Upper lobe of right lung (tissue), 1 donor: ENCODE results near the gene KCTD16. TPM values are rescaled to one million over a fixed set of nuclear protein-coding genes. Genes with fewer than 3 reads are reported as not detected.

ENCODE experiments used
- ATAC-seq: fragments of 200-7000 bp; cut with Tn5 transposase; one replicate; pipeline ENCODE4 v1.9.1; 2020; ENCODE audit warnings: mild to moderate bottlenecking, moderate library complexity
- DNase-seq: peaks from one replicate; pipeline ENCODE4 v3.0.0-alpha.2; 2020
- H3K27ac ChIP-seq: fragments of 200-600 bp; one replicate; pipeline ENCODE4 v1.8.0; 2022
- H3K27me3 ChIP-seq: fragments of 200-600 bp; one replicate; pipeline ENCODE4 v1.8.0; 2022; ENCODE audit warnings: mild to moderate bottlenecking
- H3K36me3 ChIP-seq: fragments of 200-600 bp; one replicate; pipeline ENCODE4 v1.8.0; 2022
- H3K4me1 ChIP-seq: fragments of 200-600 bp; one replicate; pipeline ENCODE4 v1.8.0; 2022
- H3K4me3 ChIP-seq: fragments of 200-600 bp; one replicate; pipeline ENCODE4 v1.8.0; 2022; ENCODE audit warnings: mild to moderate bottlenecking
- H3K9me3 ChIP-seq: fragments of 200-600 bp; one replicate; pipeline ENCODE4 v1.8.0; 2022
- CTCF ChIP-seq: fragments of 200-600 bp; IDR thresholded peaks from one replicate; pipeline ENCODE4 v1.8.0; 2022; ENCODE audit warnings: antibody characterized with exemption
- intact Hi-C: fragments of 100-400 bp; cut with DNase I; formaldehyde crosslinking; loops from one replicate; pipeline ENCODE4 v1.11.0; 2022
- total RNA-seq: library from RNA; stranded (reverse); fragmentation: NEBNext Ultra II Directional; extraction: Animal tissue kit (Norgen Biotek cat#: 25700); gene quantifications from one replicate; pipeline ENCODE4 v1.2.1, GENCODE V29; 2021
- donor health status: DM: no; HTN: yes; CAD: no; lungs with severe emphysema.

KCTD16 gene
- total RNA-seq, 1 donor from 2014 or later = 5.1 TPM

GRCh38 chr5:144427866-144428265, 257.2 kb downstream of the KCTD16 start:
- no peaks in the 10 kb centered on the region for H3K4me1 ChIP-seq
- DNase-seq (no peak), ATAC-seq (no peak)
- intact Hi-C loops = no loop called here
- H3K4me3 ChIP-seq = no peak overlapping the region
- no peak for TF ChIP-seq CTCF
- no peaks in the 10 kb centered on the region for H3K36me3 ChIP-seq
- H3K27me3 ChIP-seq = no peaks in the 10 kb centered on the region
- no peak overlapping the region for H3K27ac ChIP-seq
- no peaks in the 10 kb centered on the region for H3K9me3 ChIP-seq

- ATAC-seq (no peak), DNase-seq (no peak)
- no peaks in the 10 kb centered on the region for H3K9me3 ChIP-seq
- no peaks in the 10 kb centered on the region for H3K4me1 ChIP-seq
- no peak overlapping the region for H3K4me3 ChIP-seq
- no peaks in the 10 kb centered on the region for H3K27me3 ChIP-seq
- intact Hi-C loops = no loop called here
- no peaks in the 10 kb centered on the region for H3K36me3 ChIP-seq
- no peak overlapping the region for H3K27ac ChIP-seq
- no peak for TF ChIP-seq CTCF
Observed at GRCh38 chr5:144428326-144428725, 257.7 kb downstream of the KCTD16 start.

- no peak overlapping the region for H3K4me3 ChIP-seq
- no peak for TF ChIP-seq CTCF
- intact Hi-C loops = no loop called here
- DNase-seq = no peak
- no peaks in the 10 kb centered on the region for H3K27me3 ChIP-seq
- H3K27ac ChIP-seq = no peak overlapping the region
- no peaks in the 10 kb centered on the region for H3K4me1 ChIP-seq
- ATAC-seq = no peak
- no peaks in the 10 kb centered on the region for H3K9me3 ChIP-seq
- no peaks in the 10 kb centered on the region for H3K36me3 ChIP-seq
Observed at GRCh38 chr5:144429405-144429804, 258.7 kb downstream of the KCTD16 start.

- ATAC-seq = no peak
- intact Hi-C loops = no loop called here
- H3K27me3 ChIP-seq = no peaks in the 10 kb centered on the region
Observed at GRCh38 chr5:144429905-144430304, 259.2 kb downstream of the KCTD16 start.

GRCh38 chr5:144433140-144433822, 262.6 kb downstream of the KCTD16 start:
- intact Hi-C loops = no loop called here
- Histone ChIP-seq H3K36me3 (no peaks in the 10 kb centered on the region), H3K4me1 (no peaks in the 10 kb centered on the region), H3K27me3 (no peaks in the 10 kb centered on the region), H3K9me3 (no peaks in the 10 kb centered on the region), H3K4me3 (no peak overlapping the region), H3K27ac (no peak overlapping the region)
- ATAC-seq (no peak), DNase-seq (no peak)
- TF ChIP-seq CTCF = no peak

More at GRCh38 chr5:144429905-144430304, 259.2 kb downstream of the KCTD16 start:
- no peak overlapping the region for H3K4me3 ChIP-seq
- H3K4me1 ChIP-seq = no peaks in the 10 kb centered on the region
- H3K27ac ChIP-seq = no peak overlapping the region
- no peaks in the 10 kb centered on the region for H3K36me3 ChIP-seq
- TF ChIP-seq CTCF = no peak
- H3K9me3 ChIP-seq = no peaks in the 10 kb centered on the region
- DNase-seq = no peak

GRCh38 chr5:144433893-144434292, 263.2 kb downstream of the KCTD16 start:
- Histone ChIP-seq H3K27me3 (no peaks in the 10 kb centered on the region), H3K36me3 (no peaks in the 10 kb centered on the region), H3K4me1 (no peaks in the 10 kb centered on the region), H3K27ac (no peak overlapping the region), H3K9me3 (no peaks in the 10 kb centered on the region), H3K4me3 (no peak overlapping the region)
- TF ChIP-seq CTCF = no peak
- ATAC-seq (no peak), DNase-seq (no peak)
- intact Hi-C loops = no loop called here
